CD4-positive, alpha-beta T cell treated with Interleukin-17A for 1 hour (primary cell): Measurements from ENCODE around the gene SLC44A2.

Source experiments
- DNase-seq: peaks from one replicate; pipeline ENCODE4 v3.0.0-alpha.2; 2020

Gene SLC44A2

GRCh38 chr19:10683582-10683981 lies 58.2 kb downstream of the SLC44A2 start:
- DNase-seq: no peak

GRCh38 chr19:10685210-10685609 lies 59.9 kb downstream of the SLC44A2 start:
- no peak for DNase-seq

DNA sequence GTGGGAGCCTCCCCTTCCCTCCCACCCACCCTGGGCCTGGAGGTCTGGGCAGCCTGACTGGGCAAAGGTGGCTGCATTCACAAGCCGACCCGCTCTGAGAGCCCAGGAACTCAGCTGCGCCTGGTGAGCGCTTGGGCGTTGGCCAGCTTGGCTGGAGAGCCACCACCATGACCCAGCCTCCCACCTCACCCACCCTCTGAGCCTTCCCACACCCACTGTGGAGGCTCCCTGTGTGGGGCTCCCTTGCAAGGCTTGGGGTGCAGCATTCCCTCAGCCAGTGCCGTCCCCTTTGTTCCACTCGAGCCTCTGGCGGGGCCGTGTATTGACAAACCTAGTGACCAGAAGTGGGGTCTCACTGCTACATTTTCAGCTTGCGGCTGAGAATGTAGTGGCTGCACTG lies 60.8 kb downstream of the SLC44A2 start:
- DNase-seq: no peak

GRCh38 chr19:10686661-10687517 lies 61.5 kb downstream of the SLC44A2 start:
- DNase-seq: no peak

- no peak for DNase-seq
These were observed 62.4 kb downstream of the SLC44A2 start for GRCh38 chr19:10687518-10688288.

- no peak for DNase-seq
These were observed 63.4 kb downstream of the SLC44A2 start for GRCh38 chr19:10688545-10689280.

GRCh38 chr19:10690341-10690781 lies 65.0 kb downstream of the SLC44A2 start:
- DNase-seq: no peak

GRCh38 chr19:10691178-10691881 lies 66.0 kb downstream of the SLC44A2 start:
- DNase-seq: no peak

DNA sequence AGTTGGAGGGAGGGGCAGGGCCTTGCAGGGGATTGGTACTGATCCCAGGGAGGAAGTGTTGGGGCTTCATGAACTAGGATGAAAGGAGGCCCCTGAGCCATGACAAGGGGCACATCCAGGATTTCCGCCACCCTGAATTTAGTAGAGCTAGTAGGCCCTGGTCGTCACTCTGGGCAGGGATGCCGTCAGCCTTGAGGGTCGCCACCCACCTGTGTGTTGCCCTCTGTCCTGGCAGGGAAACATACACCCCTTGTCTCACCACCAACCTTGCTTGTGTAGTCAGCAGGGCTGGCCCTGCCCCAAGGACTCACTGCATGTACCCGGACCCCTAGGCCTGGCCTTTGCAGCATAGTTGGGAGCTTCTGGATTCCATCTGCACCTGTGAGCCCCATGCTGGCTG lies 66.5 kb downstream of the SLC44A2 start:
- no peak for DNase-seq

GRCh38 chr19:10692673-10693264 lies 67.4 kb downstream of the SLC44A2 start:
- DNase-seq: no peak
